Natural killer cell (primary cell): ENCODE measurements around the gene CNDP1. TPM values are rescaled to one million over a fixed set of nuclear protein-coding genes. Genes with fewer than 3 reads are reported as not detected.

Experiments
- ATAC-seq, 3 donors: fragments of 150-1000 bp in 2 of 3; fragments of 200-7000 bp in 1 of 3; cut with Tn5 transposase; 1 replicate in 1 of 3; 2 replicates in 2 of 3; pipeline ENCODE4 v1.10.0; 2021; ENCODE audit warnings: mild to moderate bottlenecking in 2 of 3, moderate library complexity in 2 of 3
- DNase-seq, 2 donors: peaks; one replicate each; pipeline versions ENCODE4 v3.0.0 to v3.0.0-alpha.2; 2013 to 2021; ENCODE audit warnings: mixed read lengths in 1 of 2
- H3K27ac ChIP-seq: one replicate; pipeline ENCODE4 v1.5.1; 2013; ENCODE audit warnings: mild to moderate bottlenecking, low read length
- H3K27me3 ChIP-seq: one replicate; pipeline ENCODE4 v1.6.1; 2013; ENCODE audit warnings: low read length; ENCODE audit not compliant: control insufficient read depth, insufficient read depth
- H3K36me3 ChIP-seq: one replicate; pipeline ENCODE4 v1.6.1; 2013; ENCODE audit warnings: low read length; ENCODE audit not compliant: control insufficient read depth, insufficient read depth
- H3K4me1 ChIP-seq: one replicate; pipeline ENCODE4 v1.6.1; 2013; ENCODE audit warnings: low read length; ENCODE audit not compliant: control insufficient read depth, insufficient read depth
- H3K4me3 ChIP-seq: one replicate; pipeline ENCODE4 v1.5.1; 2013; ENCODE audit warnings: low read length
- H3K9me3 ChIP-seq: one replicate; pipeline ENCODE4 v1.6.1; 2013; ENCODE audit warnings: low read length; ENCODE audit not compliant: control insufficient read depth, insufficient read depth
- H3K27ac Mint-ChIP-seq, 2 donors: one replicate each; pipeline ENCODE4 v1.8.0; 2022; ENCODE audit warnings: mild to moderate bottlenecking in 2 of 2, mixed read lengths in 2 of 2, moderate library complexity in 1 of 2
- H3K27me3 Mint-ChIP-seq, 2 donors: one replicate each; pipeline ENCODE4 v1.8.0; 2022; ENCODE audit warnings: low read depth in 2 of 2, mixed read lengths in 2 of 2
- H3K36me3 Mint-ChIP-seq: one replicate; pipeline ENCODE4 v1.8.0; 2022; ENCODE audit warnings: mixed read lengths
- H3K4me1 Mint-ChIP-seq, 2 donors: one replicate each; pipeline ENCODE4 v1.8.0; 2022; ENCODE audit warnings: mixed read lengths in 2 of 2
- H3K4me3 Mint-ChIP-seq: one replicate; pipeline ENCODE4 v1.8.0; 2022; ENCODE audit warnings: mild to moderate bottlenecking, moderate library complexity, mixed read lengths
- H3K9me3 Mint-ChIP-seq, 2 donors: one replicate each; pipeline ENCODE4 v1.8.0; 2022; ENCODE audit warnings: mixed read lengths in 2 of 2
- WGBS: methylation state at CpG from one replicate; pipeline ENCODE4 v1.1.7; 2013; ENCODE audit warnings: missing lambda C conversion rate; ENCODE audit not compliant: insufficient coverage; 5-methylcytosine and 5-hydroxymethylcytosine counted together
- intact Hi-C: fragments of 100-400 bp; cut with micrococcal nuclease; formaldehyde crosslinking; loops from one replicate; pipeline ENCODE4 v1.14.2; 2022
- total RNA-seq, 4 donors: library from RNA; stranded (reverse); fragments of 120-200 nt in 1 of 4; gene quantifications; one replicate each; pipeline versions ENCODE4 v1.2.3 to v1.2.4, GENCODE V29; 2013 to 2022
- TF ChIP-seq, protein P1 (sequence below): fragments of 200-600 bp; IDR thresholded peaks from one replicate; pipeline ENCODE4 v1.8.0; 2022; ENCODE audit warnings: antibody characterized with exemption

CNDP1 gene
- total RNA-seq, 3 donors from 2014 or later (not counting 1 experiment from before 2014, with no cell fraction given) = 0.31 to 0.60 (median 0.57) TPM

DNA sequence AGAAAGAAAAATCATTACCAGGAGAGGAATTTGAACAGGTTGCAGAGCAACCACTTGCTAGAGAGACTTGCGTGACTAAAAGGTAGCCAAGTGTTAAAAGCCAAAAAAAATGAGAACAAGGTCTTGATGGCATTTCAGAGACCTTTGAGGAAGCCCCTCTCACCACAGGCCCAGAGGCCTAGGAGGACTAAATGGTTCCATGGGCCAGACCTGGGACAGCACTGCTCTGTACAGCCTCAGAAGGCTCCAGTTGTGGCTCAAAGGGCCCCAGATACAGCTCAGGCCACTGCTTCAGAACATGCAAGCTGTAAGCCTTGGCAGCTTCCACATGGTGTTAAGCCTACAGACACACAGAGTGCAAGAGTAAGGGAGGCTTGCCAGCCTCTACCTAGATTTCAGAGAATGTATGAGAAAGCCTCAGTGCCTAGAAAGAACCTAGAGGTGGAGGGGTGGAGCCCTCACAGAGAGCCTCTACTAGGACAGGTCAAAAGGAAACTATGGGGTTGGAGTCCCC lies 15.3 kb downstream of the CNDP1 start:
- WGBS = 100% methylated on average over 1 of the region's 1 CpG
- no peak for ATAC-seq
- no peaks in the 10 kb centered on the region for H3K9me3 Mint-ChIP-seq
- Histone ChIP-seq H3K27me3 (peaks cover 2% of the 10 kb centered on the region), H3K4me3 (no peak overlapping the region), H3K27ac (no peak overlapping the region), H3K9me3 (peaks cover 9% of the 10 kb centered on the region), H3K36me3 (no peaks in the 10 kb centered on the region), H3K4me1 (no peaks in the 10 kb centered on the region)
- intact Hi-C loops = no loop called here
- H3K27ac Mint-ChIP-seq = no peak overlapping the region
- TF ChIP-seq, protein P1, sequence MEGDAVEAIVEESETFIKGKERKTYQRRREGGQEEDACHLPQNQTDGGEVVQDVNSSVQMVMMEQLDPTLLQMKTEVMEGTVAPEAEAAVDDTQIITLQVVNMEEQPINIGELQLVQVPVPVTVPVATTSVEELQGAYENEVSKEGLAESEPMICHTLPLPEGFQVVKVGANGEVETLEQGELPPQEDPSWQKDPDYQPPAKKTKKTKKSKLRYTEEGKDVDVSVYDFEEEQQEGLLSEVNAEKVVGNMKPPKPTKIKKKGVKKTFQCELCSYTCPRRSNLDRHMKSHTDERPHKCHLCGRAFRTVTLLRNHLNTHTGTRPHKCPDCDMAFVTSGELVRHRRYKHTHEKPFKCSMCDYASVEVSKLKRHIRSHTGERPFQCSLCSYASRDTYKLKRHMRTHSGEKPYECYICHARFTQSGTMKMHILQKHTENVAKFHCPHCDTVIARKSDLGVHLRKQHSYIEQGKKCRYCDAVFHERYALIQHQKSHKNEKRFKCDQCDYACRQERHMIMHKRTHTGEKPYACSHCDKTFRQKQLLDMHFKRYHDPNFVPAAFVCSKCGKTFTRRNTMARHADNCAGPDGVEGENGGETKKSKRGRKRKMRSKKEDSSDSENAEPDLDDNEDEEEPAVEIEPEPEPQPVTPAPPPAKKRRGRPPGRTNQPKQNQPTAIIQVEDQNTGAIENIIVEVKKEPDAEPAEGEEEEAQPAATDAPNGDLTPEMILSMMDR = no peak
- H3K4me1 Mint-ChIP-seq = no peaks in the 10 kb centered on the region
- peaks cover 14 to 18% of the 10 kb centered on the region in 2 donors for H3K27me3 Mint-ChIP-seq
- H3K36me3 Mint-ChIP-seq = no peaks in the 10 kb centered on the region
- DNase-seq = no peak
- no peak overlapping the region for H3K4me3 Mint-ChIP-seq

DNA sequence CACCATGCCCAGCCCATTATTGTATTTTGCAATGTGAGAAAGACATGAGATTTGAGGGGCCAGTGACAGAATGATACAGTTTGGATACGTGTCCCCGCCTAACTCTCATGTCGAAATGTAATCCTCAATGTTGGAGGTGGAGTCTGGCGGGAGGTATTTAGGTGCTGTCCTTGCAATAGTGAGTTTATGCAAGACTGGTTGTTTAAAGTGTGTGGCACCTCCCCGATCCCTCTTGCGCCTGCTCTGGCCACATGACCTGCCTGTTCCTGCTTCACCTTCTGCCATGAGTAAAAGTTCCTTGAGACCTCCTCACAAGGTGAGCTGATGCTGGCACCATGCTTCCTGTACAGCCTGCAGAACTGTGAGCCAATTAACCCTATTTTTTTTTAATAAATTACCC lies 16.6 kb downstream of the CNDP1 start:
- Histone ChIP-seq H3K27ac (no peak overlapping the region), H3K27me3 (peaks cover 2% of the 10 kb centered on the region), H3K4me3 (no peak overlapping the region), H3K36me3 (no peaks in the 10 kb centered on the region), H3K9me3 (peaks cover 9% of the 10 kb centered on the region), H3K4me1 (no peaks in the 10 kb centered on the region)
- intact Hi-C loops = no loop called here
- DNase-seq (no peak), ATAC-seq (no peak)
- H3K36me3 Mint-ChIP-seq = no peaks in the 10 kb centered on the region
- no peaks in the 10 kb centered on the region for H3K4me1 Mint-ChIP-seq
- H3K9me3 Mint-ChIP-seq = no peaks in the 10 kb centered on the region
- WGBS = 95% methylated on average over 6 of the region's 6 CpGs
- TF ChIP-seq, protein P1 = no peak
- H3K27me3 Mint-ChIP-seq = peaks cover 14 to 18% of the 10 kb centered on the region in 2 donors
- H3K4me3 Mint-ChIP-seq = no peak overlapping the region
- H3K27ac Mint-ChIP-seq = no peak overlapping the region

DNA sequence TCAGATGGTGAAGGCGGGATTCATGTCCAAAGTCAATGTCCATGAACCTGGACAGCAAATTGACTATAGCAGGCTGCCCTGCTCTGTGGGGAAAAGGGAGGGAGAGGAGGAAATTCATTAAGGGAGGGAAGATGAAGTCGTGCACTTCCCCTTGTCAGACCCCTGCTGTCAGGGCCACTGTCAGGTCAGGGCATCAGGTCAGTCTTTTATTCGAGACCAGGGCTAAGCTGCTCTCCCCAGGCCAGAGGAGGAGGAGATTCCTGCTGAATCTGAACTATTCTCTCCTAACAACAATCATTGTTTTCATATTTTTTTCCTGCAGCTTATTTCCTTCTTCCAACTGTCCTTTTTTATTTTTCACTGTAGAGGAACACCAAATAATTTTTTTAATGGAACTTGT lies 17.2 kb downstream of the CNDP1 start:
- H3K36me3 ChIP-seq = no peaks in the 10 kb centered on the region
- no peak overlapping the region for H3K27ac ChIP-seq
- peaks cover 2% of the 10 kb centered on the region for H3K27me3 ChIP-seq
- 42% methylated on average over 3 of the region's 3 CpGs for WGBS
- TF ChIP-seq, protein P1 = no peak
- Mint-ChIP-seq H3K9me3 (no peaks in the 10 kb centered on the region), H3K27ac (no peak overlapping the region), H3K4me1 (no peaks in the 10 kb centered on the region), H3K4me3 (no peak overlapping the region), H3K36me3 (no peaks in the 10 kb centered on the region), H3K27me3 (peaks cover 14 to 18% of the 10 kb centered on the region in 2 donors)
- DNase-seq (no peak), ATAC-seq (no peak)
- H3K4me1 ChIP-seq = no peaks in the 10 kb centered on the region
- H3K4me3 ChIP-seq = no peak overlapping the region
- intact Hi-C loops = no loop called here
- peaks cover 9% of the 10 kb centered on the region for H3K9me3 ChIP-seq
